Amygdala (tissue), 56 donors: ENCODE measurements around the gene APCDD1L.

Experiments
- DNase-seq, 56 donors: peaks; one replicate each; lab custom pipeline; 2025; lab: John Stamatoyannopoulos, UW

The APCDD1L gene

DNA sequence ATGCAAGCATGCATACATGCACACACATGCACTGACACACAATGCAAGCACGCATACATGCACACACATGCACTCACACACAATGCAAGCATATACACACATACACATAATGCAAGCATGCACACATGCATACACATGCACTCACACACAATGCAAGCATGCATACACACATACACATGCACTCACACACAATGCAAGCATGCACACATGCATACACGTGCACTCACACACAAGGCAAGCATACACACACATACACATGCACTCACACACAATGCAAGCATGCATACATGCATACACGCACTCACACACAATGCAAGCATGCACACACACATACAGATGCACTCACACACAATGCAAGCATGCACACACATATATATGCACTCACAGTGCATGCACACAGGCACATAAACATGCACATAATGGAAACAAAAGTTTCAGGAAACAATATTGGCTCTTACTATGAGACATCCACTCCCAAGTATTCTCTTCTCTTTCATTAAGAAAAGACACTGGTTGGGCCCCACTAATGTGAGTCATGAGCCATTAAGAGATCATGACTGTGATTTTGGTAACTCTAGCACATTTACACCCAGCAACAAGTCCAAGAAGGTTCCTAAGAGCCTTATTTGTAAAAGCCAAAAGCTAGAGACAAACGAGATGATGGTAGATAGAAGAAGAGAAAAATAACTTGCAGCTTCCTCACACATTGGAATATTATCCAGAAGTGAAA is 22.2 kb downstream of the APCDD1L start:
- DNase-seq, result no peak

DNA sequence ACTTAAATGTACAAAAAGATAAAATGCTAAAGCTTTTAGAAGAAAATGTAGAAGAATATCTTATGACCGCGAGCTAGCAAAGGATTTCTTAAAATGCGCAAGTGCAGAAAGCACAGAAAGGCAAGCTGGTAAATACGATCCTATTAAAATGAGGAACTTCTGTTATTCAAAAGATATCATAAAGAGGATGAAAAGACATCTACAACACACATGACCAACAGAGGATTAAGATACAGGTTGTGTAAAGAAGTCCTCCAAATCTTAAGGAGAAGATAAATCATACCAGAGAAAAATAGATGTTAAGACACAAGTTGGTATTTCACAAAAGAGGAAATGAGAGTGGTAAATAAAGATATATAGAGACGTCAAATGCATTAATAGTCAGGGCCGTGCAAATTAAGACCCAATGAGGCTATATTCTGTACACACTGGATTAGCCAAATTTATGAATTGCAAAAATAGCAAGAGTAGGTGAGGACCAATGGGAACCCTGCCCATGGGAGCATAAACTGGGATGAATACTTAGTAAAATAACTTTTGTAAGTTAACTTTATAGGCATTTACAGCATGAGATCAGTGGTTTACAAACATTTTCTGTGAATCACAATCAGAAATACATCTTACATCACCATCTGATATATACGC is 23.0 kb downstream of the APCDD1L start:
- DNase-seq, result no peak

DNA sequence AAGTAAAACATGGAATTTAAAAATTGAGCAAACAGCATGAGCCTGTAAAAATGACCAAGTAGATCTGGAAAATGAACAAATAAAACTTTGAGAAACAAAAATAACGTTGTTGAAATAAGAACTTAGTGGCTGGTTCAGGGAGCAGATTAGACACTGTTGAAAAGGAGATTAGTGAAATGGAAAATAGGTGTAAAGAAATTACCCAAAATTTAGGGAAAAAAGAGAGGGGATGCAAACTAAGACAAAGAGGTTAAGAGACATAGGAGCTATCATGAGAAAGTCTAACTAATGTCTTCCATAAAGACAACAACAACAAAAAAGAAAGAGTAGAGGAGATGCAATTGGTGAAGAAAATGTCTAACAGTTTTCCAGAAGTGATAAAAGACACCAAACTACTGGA is 29.0 kb downstream of the APCDD1L start:
- DNase-seq, result no peak

DNA sequence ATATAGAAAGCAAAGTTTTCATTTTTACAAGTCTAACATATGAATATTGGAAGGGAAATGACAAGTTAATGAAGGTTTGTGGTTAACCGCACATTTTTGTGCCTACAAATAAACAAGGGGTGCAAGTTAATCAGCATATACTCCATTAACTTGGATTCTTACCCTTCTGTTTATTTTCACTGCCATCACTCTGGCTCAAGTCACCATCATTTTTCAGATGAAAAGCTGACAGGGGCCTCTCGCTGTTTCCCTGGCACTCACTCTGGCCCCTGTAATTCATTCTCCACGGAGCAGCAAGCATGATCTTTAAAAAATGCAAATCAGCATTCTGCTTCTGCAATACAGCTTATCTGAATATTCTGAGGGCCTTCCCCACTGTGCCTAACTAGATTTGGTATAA is 29.8 kb downstream of the APCDD1L start:
- no peak for DNase-seq

DNA sequence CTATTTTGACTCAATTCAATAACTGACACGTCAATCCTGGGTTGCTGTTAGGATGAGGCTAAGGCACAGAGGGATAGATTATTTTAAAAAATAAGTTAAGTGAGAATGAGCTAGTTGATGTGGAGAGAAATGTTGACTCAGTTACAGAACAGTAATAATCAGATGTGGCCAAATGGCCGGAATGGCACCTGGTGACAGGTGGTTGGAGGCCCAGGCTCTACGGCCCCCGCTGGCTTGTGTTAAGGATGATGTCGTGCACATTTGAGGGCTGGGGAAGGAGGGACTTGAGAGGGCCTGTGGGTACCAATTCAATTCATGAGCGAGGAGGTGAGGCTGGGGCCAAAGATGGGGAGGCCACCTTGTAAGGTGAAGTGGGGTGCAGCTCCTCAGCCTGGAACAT is 31.7 kb downstream of the APCDD1L start:
- DNase-seq, result no peak

DNA sequence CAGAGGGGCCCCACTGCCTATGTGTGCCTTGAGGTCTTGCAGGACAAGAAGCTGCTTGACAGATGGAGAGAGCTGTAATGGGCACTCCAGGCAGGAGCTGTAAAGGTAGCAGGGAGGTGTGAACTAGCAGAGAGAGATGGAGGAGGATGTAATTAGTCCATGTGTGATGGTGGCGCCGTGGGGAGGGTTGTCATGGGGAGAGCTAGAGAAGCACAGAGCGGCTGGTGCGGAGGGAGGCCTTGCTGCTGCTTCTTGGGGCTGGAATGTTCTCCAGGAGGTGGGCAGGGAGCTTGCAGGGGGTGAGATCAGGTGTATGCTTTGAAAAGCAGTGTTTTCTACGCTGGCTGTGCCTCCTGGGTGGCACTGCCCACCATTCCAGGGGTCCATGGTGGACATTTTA is 32.1 kb downstream of the APCDD1L start:
- DNase-seq, result no peak

DNA sequence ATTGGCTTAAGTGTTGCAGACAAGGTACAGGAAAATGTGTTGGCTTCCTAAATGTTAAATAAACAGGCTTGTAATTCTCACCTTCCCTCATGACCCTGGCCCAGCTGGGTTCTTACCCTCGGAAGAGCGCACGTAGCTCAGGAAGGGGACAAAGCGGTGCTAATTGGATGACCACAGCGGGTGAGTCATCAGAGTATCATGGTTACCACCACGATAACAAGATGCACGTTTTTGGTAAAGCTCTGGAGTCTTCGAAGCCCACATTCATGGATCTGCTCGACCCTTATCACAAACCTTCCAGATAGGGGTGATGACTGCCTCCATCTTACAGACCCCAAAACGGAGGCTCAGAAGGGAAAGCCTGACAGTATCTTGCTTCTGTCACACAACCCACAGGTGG is 32.8 kb downstream of the APCDD1L start:
- no peak for DNase-seq

DNA sequence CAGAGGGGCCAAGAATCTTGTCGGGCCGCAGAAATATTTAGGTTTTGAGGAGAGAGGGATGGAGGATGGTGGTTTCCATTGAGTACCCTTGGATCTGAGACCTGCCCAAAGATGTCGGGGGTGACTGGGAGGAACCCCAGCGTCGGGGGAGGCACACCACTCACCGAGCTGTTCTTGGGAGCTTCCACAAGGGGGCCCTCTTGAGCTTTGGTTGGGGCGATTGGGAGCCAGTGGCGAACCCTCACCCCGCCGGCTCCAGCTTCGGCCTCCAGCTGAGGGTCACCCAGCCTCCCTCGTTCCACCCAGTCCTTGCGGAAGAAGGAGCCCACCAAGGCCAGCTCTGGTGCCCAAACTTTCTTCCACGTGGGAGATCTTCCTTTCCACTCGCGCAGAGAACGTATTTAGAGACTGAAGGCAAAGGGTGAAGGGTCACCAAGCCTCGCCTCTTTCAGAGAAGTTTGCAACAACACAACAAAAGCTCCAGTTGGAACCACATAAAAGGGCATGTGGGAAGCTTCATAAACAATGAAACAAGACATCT is 33.6 kb downstream of the APCDD1L start:
- DNase-seq, result peak in 11 of 56 donors; percentile 2 to 21 (median 11)

DNA sequence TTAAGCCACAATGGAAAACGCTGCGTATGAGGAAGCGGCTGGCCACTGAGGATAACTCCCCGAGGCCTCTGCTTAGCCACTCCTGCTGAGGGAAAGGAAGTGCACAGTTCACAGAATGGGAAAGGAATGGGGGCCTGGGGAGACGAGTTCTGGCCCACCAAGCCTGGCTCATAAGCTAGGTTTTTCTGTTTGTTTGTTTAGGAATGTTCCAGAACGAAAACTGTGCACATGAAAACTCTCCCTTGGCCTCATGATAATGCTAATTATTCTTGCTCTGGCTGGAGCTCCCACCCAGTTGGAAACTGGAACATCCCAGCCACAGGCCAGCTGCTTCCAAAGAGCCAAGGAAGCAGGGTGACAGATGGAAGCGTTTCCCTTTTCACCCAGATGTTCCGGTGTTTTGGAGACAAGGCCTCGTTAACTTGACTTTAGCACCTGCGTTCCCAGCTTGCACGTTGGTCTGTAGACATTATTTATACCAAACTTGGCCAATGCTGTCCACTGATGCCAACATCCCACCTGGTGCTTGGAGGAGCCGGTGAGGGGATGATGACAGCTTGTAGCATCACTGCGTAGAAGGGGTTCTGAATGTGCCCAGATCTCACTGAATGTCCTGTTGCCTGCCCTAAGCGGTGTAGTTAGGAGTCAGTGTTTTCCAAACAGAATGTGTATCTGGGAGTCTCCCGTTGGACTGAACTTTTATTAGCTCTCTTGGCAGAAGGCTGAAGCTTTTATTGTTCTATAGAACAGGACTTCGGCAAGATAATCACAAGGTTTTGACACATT is 34.5 kb downstream of the APCDD1L start:
- DNase-seq, result no peak

DNA sequence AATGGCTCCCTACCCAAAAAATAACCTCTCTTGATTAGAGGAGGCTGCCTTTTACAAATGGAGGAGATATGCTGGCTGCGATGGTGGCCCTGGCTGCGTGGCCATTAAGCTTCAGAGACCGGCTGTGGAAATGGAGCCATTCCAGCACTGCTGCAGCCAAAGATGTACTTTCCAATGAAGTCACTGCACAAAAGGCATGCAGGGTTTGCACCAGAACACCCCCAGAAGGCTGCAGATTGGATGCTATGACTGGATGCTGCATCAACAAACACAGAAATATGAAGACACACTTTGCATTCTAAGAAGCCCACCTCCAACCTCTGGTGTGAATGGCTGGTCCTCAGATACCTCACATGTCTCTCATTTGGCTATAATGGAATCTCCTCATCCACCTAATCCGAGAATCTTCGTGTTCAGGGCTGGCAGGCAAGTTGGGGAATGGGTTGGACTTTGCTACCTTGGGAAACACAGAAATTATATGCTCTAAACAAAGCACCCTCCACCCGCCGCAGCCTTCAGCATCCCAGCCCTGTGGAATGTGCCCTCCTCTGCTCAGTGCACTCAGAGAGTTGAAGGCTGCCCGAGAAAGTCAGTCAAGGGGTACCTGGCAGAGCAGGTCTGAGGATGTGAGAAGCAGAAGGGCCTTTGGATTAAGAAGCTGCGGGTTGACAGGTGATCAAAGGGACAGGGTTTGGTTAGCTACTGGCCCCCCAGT is 35.3 kb downstream of the APCDD1L start:
- no peak for DNase-seq

DNA sequence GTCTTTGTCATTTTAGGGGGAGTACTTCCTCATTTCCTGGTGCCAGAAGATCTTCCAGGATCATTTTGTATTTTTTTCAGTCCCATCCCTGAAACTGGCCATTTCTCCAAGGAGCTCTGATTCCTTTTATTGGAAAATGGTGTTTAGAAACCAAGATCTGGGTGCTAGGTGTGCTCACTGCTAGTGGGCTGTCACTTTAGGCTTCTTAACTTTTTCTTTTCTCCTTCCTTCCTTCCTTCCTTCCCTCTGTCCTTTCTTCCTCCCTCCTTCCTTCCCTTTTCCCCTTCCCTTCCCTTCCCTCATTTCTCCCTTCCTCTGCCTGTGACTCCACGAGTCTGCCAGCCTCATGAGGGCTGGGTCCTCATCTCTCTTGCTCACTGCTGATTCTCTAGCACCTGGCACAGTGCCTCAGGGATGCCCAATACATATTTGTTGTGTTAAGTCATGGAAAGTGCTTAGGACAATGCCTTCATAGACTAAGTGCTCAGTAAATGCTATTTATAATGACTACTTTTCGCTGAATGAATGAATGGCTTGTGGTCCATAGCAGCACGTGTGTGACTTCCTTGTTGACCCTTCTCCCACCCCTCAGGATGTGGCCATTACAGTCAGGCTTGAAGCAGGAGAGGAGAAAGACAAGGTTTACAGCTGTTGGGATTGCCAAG is 36.9 kb downstream of the APCDD1L start:
- no peak for DNase-seq

DNA sequence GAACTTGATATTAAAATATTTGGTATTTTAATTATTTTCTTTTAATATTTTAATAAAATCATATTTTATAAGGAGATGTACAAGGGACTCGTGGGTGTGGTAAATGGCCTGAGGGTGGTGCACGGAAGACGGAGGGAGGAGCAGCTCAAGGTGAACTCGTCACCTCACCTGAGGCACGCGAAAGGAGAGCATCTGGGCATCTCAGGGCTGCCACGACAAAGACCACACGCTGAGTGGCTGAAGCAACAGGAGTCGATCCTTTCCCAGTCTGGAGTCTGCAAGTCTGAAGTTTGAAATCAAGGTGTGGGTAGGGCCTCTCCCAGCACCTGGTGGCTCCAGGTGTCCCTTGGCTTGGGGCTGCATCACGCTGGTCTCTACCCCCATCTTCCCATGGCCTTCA is 39.7 kb downstream of the APCDD1L start:
- DNase-seq, result no peak

DNA sequence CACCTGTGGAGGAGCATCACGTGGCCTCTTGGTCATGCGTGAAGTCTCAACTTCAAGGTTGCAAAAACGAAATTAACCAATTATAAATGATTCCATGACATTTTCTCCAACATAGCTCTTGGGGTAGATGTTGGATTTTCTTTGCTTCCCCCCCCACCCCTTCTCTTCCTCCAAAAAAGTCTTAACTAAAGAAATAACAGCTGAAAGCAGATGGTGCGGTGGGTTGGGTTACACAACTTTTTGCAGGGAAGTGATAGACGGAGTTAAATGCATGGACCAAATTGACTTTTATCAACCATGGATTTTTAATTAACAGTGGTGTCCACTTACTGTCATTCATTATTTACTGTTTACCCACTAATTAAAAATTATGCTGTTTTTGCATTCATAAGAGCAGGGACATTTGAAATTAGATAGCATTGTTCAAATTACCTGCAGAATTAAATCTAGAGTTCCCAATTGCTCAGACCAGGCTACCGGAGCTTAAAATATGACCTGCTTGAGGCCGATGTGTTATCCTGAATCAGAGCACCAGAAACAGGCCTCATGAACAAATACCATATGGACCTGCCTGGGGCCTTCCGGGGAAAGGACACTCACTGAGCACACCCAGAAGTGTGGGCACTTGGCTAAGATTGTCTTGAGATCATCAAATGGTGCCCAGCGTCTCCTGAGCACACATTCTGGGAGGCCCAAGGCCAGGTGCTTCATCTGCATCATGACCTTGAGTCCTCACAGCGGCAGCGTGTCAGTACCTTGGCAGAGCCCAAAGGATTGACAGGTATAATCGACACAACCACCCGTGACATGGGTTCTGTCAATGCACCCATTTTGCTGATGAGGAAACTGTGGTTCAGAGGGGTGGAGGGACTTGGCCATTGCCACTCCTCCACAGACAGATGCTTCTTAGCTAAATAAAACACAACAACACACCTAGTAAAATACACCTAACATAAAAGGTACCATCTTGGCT is 41.5 kb downstream of the APCDD1L start:
- DNase-seq, result no peak

DNA sequence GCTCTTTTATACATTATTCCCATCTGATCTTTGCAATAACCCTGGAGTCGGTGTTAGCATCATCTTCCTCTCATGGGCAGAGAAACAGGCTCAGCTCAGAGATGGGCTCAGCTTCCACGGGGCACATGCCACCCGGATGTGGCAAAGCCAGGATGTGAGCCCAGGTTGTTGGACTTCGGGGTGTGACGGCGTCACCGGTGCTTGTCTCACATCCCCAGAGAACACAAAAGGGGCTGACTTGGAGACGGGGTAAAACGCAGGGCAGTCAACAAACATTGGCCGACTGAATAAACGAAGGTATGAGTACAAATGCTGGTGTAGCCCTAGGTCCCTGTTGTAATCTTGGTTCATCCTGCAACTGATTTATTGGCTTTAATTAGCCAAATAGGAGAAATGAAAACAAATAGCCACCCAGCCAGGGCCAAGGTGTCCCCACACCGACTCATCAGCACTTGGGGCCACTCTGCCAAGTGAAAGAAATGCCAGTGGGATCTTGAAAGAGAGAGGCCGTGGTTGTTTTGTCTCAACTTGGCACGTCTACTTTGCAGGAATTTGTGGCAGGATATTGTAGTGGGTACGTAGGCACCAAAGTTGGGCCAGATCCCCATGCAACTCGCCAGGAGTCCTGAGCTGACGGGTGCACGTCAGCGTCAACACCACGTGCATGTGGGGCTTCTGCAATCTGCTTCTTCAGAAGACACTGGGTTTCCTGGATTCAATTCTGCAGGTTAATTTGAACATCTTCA is 42.8 kb downstream of the APCDD1L start:
- no peak for DNase-seq

DNA sequence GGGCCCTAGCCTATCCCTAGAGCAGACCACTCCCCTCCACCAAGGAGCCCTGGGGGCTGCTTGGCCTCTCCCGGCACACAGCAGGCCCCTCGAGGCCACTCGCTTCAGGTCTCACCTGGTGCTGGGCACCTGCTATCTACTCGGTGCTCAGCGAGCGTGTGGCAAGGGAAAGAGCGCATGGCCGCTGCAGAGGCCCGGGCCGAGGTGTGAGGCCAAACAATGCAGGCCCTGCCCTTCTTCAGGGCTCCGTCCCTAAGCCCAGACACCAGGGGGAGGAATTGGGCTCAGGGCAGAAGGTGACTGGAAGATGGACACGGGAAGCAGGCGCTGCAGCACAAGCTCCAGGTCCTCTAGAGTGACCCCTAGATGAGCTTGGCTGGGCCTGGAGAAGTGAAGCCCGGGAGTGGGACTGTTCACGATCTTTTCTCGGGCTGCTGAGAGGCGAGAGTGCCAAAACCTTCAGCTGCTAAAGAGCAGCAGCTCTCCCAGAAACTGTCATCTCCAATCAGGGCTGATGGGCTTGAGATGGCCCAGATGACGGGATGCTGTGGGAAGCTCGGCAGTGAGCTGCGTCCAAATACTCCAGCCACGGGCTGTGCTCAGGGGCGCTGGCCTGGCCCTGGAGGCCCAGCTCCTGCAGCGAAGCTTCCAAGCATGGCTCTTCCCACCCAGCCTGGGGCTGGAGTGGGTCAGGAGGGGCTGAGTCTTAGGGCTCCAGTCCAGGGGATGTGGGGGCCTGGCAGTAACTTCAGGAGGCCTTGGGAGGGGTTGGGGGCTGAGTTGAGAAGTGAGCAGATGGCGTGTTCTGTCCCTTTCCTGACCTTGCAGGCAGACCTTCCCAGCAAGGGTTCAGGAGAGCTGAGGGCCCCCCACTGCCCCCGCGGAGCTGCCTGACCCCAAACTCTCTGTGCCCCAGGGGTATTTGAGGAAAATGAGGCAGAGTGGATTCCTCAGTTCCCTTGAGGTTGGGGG is 43.7 kb downstream of the APCDD1L start:
- DNase-seq, result no peak

DNA sequence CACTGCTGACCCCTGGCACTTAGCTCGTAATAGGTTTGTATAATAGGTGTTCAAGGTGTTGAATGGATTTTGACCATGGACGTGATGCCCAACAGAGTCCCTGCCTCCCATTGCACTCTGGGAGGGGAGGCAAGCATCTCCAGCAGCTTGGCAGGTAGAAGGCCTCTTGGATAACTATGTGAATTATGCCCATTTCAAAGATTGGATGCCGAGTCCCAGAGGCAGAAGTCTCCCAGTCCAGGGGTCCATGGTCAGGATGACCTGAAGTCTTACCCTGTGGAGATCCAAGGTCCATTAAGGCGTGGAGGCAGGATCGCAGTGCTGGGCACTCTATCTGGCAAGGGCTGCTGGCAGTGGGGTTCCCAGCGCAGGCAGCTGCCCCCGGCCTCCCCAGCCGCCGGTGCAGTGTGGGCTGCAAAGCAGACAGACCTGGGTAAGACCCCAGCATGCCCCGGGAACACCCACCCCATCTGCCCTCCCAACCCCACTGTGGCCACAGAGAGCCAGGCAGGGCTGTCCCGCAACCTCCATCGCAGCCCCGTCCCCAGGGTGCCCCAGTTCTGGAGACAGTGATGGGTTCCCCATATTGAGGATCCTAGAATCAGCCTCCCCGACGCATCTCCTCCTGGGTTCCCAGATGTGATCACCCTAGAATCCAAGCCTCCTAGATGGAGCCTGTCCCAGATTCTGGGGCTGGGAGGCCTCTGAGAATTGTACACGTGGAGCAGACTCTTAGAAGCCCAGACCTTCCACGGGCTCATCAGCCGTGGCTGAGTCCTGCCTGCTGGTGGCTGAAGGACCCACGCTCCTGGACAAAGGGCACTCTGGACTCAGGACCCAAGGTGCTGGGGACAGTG is 44.6 kb downstream of the APCDD1L start:
- no peak for DNase-seq
